WTC11 (cell line): Measurements from ENCODE around the gene FAM221B. TPM values are rescaled to one million over a fixed set of nuclear protein-coding genes. Genes with fewer than 3 reads are reported as not detected.

Source experiments
- ATAC-seq: fragments of 200-7000 bp; cut with Tn5 transposase; 2 replicates; pipeline ENCODE4 v1.10.0; 2021; ENCODE audit warnings: mild to moderate bottlenecking, moderate library complexity
- CTCF ChIA-PET: fragments of 300-600 bp; sonication (Branson Sonifier 250); formaldehyde crosslinking; loops from one replicate; lab custom pipeline; 2021; ENCODE audit warnings: antibody characterized with exemption; lab: Charles Lee
- POLR2A ChIA-PET: fragments of 350-600 bp; sonication (Branson Sonifier 250); formaldehyde crosslinking; loops from one replicate; lab custom pipeline; 2021; ENCODE audit warnings: antibody characterized with exemption; lab: Charles Lee
- DNase-seq: peaks from one replicate; pipeline ENCODE4 v3.0.0; 2021; ENCODE audit warnings: low spot score
- H3K27ac Mint-ChIP-seq: 2 replicates; pipeline ENCODE4 v1.8.0; 2021; ENCODE audit warnings: mixed read lengths
- H3K27me3 Mint-ChIP-seq: 2 replicates; pipeline ENCODE4 v1.8.0; 2021; ENCODE audit warnings: low read depth, mild to moderate bottlenecking, moderate library complexity, mixed read lengths
- H3K36me3 Mint-ChIP-seq: 2 replicates; pipeline ENCODE4 v1.8.0; 2021; ENCODE audit warnings: mixed read lengths
- H3K4me1 Mint-ChIP-seq: 2 replicates; pipeline ENCODE4 v1.8.0; 2022; ENCODE audit warnings: mixed read lengths
- H3K4me3 Mint-ChIP-seq: 2 replicates; pipeline ENCODE4 v1.8.0; 2021; ENCODE audit warnings: mild to moderate bottlenecking, moderate library complexity, mixed read lengths
- H3K9me3 Mint-ChIP-seq: 2 replicates; pipeline ENCODE4 v1.8.0; 2021; ENCODE audit warnings: mixed read lengths
- CREB1 ChIP-seq: sonication (generic); formaldehyde crosslinking; IDR thresholded peaks from 2 replicates; pipeline ENCODE4 v1.8.0; 2023; ENCODE audit warnings: mild to moderate bottlenecking, missing genetic modification reagents
- CREM ChIP-seq: sonication (generic); formaldehyde crosslinking; IDR thresholded peaks from 2 replicates; pipeline ENCODE4 v1.8.1; 2022; ENCODE audit warnings: mild to moderate bottlenecking, missing genetic modification reagents, moderate library complexity
- EMX1 ChIP-seq: fragments of 250-450 bp; sonication (Bioruptor Pico); IDR thresholded peaks from 2 replicates; pipeline ENCODE4 v1.8.0; 2021; ENCODE audit warnings: mild to moderate bottlenecking
- FOXK1 ChIP-seq: sonication (generic); formaldehyde crosslinking; IDR thresholded peaks from 2 replicates; pipeline ENCODE4 v1.8.0; 2022; ENCODE audit warnings: mild to moderate bottlenecking, moderate library complexity, missing genetic modification reagents
- FOXP4 ChIP-seq: sonication (generic); formaldehyde crosslinking; IDR thresholded peaks from 2 replicates; pipeline ENCODE4 v1.8.0; 2022; ENCODE audit warnings: mild to moderate bottlenecking, missing genetic modification reagents
- GTF2I ChIP-seq: fragments of 250-450 bp; sonication (Bioruptor Pico); conservative IDR thresholded peaks from 2 replicates; pipeline ENCODE4 v1.4.0; 2021; ENCODE audit warnings: mild to moderate bottlenecking
- JUN ChIP-seq: sonication (generic); formaldehyde crosslinking; IDR thresholded peaks from 2 replicates; pipeline ENCODE4 v1.8.0; 2023; ENCODE audit warnings: mild to moderate bottlenecking, missing genetic modification reagents
- NR1H2 ChIP-seq: sonication (generic); formaldehyde crosslinking; IDR thresholded peaks from 2 replicates; pipeline ENCODE4 v1.9.0; 2021; ENCODE audit warnings: mild to moderate bottlenecking, moderate library complexity, missing genetic modification reagents
- RELA ChIP-seq: sonication (generic); formaldehyde crosslinking; IDR thresholded peaks from 2 replicates; pipeline ENCODE4 v1.8.1; 2022; ENCODE audit warnings: missing genetic modification reagents, mild to moderate bottlenecking, borderline replicate concordance
- RORB ChIP-seq: fragments of 250-450 bp; sonication (Bioruptor Pico); IDR thresholded peaks from 2 replicates; pipeline ENCODE4 v1.9.0; 2021; ENCODE audit warnings: mild to moderate bottlenecking
- TCF7 ChIP-seq: sonication (generic); formaldehyde crosslinking; IDR thresholded peaks from 2 replicates; pipeline ENCODE4 v1.8.0; 2022; ENCODE audit warnings: mild to moderate bottlenecking, low read depth, missing genetic modification reagents, moderate library complexity
- TEAD1 ChIP-seq: sonication (generic); formaldehyde crosslinking; IDR thresholded peaks from 2 replicates; pipeline ENCODE4 v1.8.0; 2022; ENCODE audit warnings: mild to moderate bottlenecking, missing genetic modification reagents
- TEAD4 ChIP-seq: sonication (generic); formaldehyde crosslinking; IDR thresholded peaks from 2 replicates; pipeline ENCODE4 v1.8.0; 2022; ENCODE audit warnings: mild to moderate bottlenecking, missing genetic modification reagents
- TP53 ChIP-seq: sonication (generic); formaldehyde crosslinking; IDR thresholded peaks from 2 replicates; pipeline ENCODE4 v1.8.1; 2023; ENCODE audit warnings: mild to moderate bottlenecking, missing genetic modification reagents
- ZBTB43 ChIP-seq: sonication (generic); formaldehyde crosslinking; IDR thresholded peaks from 2 replicates; pipeline ENCODE4 v1.8.1; 2023; ENCODE audit warnings: mild to moderate bottlenecking, missing genetic modification reagents
- ZNF317 ChIP-seq: sonication (generic); formaldehyde crosslinking; IDR thresholded peaks from 2 replicates; pipeline ENCODE4 v1.8.1; 2023; ENCODE audit warnings: low read depth, mild to moderate bottlenecking, moderate library complexity, missing genetic modification reagents, borderline replicate concordance
- ZNF425 ChIP-seq: fragments of 250-450 bp; sonication (Bioruptor Pico); conservative IDR thresholded peaks from 2 replicates; pipeline ENCODE4 v1.9.0; 2021; ENCODE audit warnings: mild to moderate bottlenecking
- total RNA-seq: library from RNA; stranded (reverse); gene quantifications from 3 replicates; pipeline ENCODE4 v1.2.3, GENCODE V29; 2021
- TF ChIP-seq, protein P1 (sequence below): sonication (generic); formaldehyde crosslinking; IDR thresholded peaks from 2 replicates; pipeline ENCODE4 v1.8.1; 2023; ENCODE audit warnings: mild to moderate bottlenecking, moderate library complexity, missing genetic modification reagents
- TF ChIP-seq, protein P2 (sequence below): fragments of 250-450 bp; sonication (Bioruptor Pico); IDR thresholded peaks from 2 replicates; pipeline ENCODE4 v1.9.0; 2021; ENCODE audit warnings: mild to moderate bottlenecking
- TF ChIP-seq, protein P3 (sequence below): sonication (generic); formaldehyde crosslinking; IDR thresholded peaks from 2 replicates; pipeline ENCODE4 v1.8.1; 2022; ENCODE audit warnings: low read depth, missing genetic modification reagents, borderline replicate concordance

FAM221B gene
- total RNA-seq, 1 experiment from 2014 or later: 0.11 TPM

GRCh38 chr9:35771943-35772342 lies 56.6 kb downstream of the FAM221B start:
- no peak for ATAC-seq
- no peaks in the 10 kb centered on the region for H3K9me3 Mint-ChIP-seq
- TF ChIP-seq TP53 (CRISPR knock-in tag): no peak
- no peak for TF ChIP-seq ZBTB43 (CRISPR knock-in tag)
- no peak for TF ChIP-seq CREM (CRISPR knock-in tag)
- ChIA-PET CTCF (interaction anchor here (0.8 to 3.3 kb wide), 4 partner anchors 18 to 161 kb away, joined by 3 to 18 read pairs (median 3); no protein-coding TSS in a partner anchor), POLR2A (no interaction called here)
- H3K27me3 Mint-ChIP-seq: no peaks in the 10 kb centered on the region
- peaks cover 18% of the 10 kb centered on the region for H3K4me1 Mint-ChIP-seq
- DNase-seq: no peak
- no peak overlapping the region for H3K4me3 Mint-ChIP-seq
- H3K36me3 Mint-ChIP-seq: no peaks in the 10 kb centered on the region
- H3K27ac Mint-ChIP-seq: no peak overlapping the region

DNA sequence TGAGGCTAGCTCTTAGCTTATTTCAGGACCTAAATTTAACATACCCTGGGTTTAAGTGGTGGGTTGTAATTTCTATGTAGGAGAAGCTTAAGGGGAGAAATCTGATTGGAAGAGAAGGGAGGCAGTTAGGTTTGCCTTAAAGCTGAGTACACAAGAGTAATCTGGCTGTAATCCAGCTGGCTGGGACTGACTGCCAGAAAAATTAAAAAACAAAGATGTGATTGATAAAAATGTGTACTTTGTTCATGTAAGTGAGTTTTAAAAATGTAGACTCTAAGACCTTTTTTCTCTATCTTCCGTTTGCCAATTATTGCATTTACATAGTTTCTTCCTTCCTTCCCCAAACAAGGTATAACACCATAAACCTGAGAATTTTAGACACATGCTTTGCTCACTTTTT lies 57.0 kb downstream of the FAM221B start:
- Mint-ChIP-seq H3K27me3 (no peaks in the 10 kb centered on the region), H3K27ac (no peak overlapping the region), H3K4me3 (no peak overlapping the region), H3K36me3 (no peaks in the 10 kb centered on the region), H3K4me1 (peaks cover 18% of the 10 kb centered on the region), H3K9me3 (no peaks in the 10 kb centered on the region)
- POLR2A ChIA-PET: interaction anchor here (1.4 kb wide), 1 partner anchor 15 kb away, joined by 6 read pairs; no protein-coding TSS in a partner anchor
- DNase-seq (no peak), ATAC-seq (no peak)
- TF ChIP-seq, protein P1, sequence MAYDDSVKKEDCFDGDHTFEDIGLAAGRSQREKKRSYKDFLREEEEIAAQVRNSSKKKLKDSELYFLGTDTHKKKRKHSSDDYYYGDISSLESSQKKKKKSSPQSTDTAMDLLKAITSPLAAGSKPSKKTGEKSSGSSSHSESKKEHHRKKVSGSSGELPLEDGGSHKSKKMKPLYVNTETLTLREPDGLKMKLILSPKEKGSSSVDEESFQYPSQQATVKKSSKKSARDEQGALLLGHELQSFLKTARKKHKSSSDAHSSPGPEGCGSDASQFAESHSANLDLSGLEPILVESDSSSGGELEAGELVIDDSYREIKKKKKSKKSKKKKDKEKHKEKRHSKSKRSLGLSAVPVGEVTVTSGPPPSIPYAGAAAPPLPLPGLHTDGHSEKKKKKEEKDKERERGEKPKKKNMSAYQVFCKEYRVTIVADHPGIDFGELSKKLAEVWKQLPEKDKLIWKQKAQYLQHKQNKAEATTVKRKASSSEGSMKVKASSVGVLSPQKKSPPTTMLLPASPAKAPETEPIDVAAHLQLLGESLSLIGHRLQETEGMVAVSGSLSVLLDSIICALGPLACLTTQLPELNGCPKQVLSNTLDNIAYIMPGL (CRISPR knock-in tag): no peak
- CTCF ChIA-PET: interaction anchor here (0.6 to 3.3 kb wide), 4 partner anchors 11 to 131 kb away, joined by 3 to 18 read pairs (median 3); no protein-coding TSS in a partner anchor

GRCh38 chr9:35771075-35771433 lies 57.5 kb downstream of the FAM221B start:
- CTCF ChIA-PET: interaction anchor here (0.6 to 3.3 kb wide), 6 partner anchors 12 to 132 kb away, joined by 3 to 18 read pairs (median 3); no protein-coding TSS in a partner anchor
- TF ChIP-seq, protein P2, sequence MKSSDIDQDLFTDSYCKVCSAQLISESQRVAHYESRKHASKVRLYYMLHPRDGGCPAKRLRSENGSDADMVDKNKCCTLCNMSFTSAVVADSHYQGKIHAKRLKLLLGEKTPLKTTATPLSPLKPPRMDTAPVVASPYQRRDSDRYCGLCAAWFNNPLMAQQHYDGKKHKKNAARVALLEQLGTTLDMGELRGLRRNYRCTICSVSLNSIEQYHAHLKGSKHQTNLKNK (CRISPR knock-in tag): no peak
- TF ChIP-seq FOXK1 (no peak), GTF2I (CRISPR knock-in tag) (no peak)
- Mint-ChIP-seq H3K36me3 (no peaks in the 10 kb centered on the region), H3K4me1 (peaks cover 16% of the 10 kb centered on the region), H3K27me3 (no peaks in the 10 kb centered on the region), H3K27ac (no peak overlapping the region), H3K9me3 (no peaks in the 10 kb centered on the region), H3K4me3 (no peak overlapping the region)
- no peak for ATAC-seq
- POLR2A ChIA-PET: interaction anchor here (1.4 kb wide), 1 partner anchor 15 kb away, joined by 6 read pairs; no protein-coding TSS in a partner anchor
- DNase-seq: no peak

DNA sequence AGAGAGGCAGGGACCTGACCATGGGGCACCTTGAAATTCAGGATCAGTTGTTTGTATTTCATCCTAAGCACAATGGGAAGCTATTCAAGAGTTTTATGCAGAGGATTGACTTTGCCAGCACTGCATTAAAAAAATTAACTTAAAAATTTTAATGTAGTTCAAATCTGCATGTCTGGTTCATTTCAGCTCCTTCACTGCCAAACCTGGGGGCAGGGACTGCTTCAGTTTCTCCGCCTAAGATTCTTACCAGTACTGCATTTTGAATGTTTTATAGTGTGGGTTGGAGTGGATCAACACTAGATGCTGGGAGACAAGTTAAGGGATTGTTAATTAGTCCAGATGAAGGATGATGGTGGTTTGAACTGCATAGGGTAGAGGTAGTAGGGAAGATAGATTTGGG lies 58.8 kb downstream of the FAM221B start:
- peaks cover 3% of the 10 kb centered on the region for H3K4me1 Mint-ChIP-seq
- DNase-seq: no peak
- POLR2A ChIA-PET: no interaction called here
- H3K27ac Mint-ChIP-seq: no peak overlapping the region
- no peak overlapping the region for H3K4me3 Mint-ChIP-seq
- no peaks in the 10 kb centered on the region for H3K36me3 Mint-ChIP-seq
- no peak for ATAC-seq
- CTCF ChIA-PET: interaction anchor here (3.3 kb wide), 1 partner anchor 20 kb away, joined by 18 read pairs; no protein-coding TSS in a partner anchor
- no peaks in the 10 kb centered on the region for H3K9me3 Mint-ChIP-seq
- no peaks in the 10 kb centered on the region for H3K27me3 Mint-ChIP-seq
- TF ChIP-seq, protein P3, sequence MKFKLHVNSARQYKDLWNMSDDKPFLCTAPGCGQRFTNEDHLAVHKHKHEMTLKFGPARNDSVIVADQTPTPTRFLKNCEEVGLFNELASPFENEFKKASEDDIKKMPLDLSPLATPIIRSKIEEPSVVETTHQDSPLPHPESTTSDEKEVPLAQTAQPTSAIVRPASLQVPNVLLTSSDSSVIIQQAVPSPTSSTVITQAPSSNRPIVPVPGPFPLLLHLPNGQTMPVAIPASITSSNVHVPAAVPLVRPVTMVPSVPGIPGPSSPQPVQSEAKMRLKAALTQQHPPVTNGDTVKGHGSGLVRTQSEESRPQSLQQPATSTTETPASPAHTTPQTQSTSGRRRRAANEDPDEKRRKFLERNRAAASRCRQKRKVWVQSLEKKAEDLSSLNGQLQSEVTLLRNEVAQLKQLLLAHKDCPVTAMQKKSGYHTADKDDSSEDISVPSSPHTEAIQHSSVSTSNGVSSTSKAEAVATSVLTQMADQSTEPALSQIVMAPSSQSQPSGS (CRISPR knock-in tag): no peak
- TF ChIP-seq GTF2I (CRISPR knock-in tag) (no peak), TEAD4 (CRISPR knock-in tag) (no peak), JUN (CRISPR knock-in tag) (no peak), NR1H2 (no peak), TEAD1 (no peak), EMX1 (no peak), FOXP4 (no peak), ZNF317 (CRISPR knock-in tag) (no peak), CREB1 (CRISPR knock-in tag) (no peak), RELA (CRISPR knock-in tag) (no peak), TCF7 (no peak), ZNF425 (no peak), RORB (CRISPR knock-in tag) (no peak)
